ENCODE data around the gene PHEX.

The PHEX gene

DNA sequence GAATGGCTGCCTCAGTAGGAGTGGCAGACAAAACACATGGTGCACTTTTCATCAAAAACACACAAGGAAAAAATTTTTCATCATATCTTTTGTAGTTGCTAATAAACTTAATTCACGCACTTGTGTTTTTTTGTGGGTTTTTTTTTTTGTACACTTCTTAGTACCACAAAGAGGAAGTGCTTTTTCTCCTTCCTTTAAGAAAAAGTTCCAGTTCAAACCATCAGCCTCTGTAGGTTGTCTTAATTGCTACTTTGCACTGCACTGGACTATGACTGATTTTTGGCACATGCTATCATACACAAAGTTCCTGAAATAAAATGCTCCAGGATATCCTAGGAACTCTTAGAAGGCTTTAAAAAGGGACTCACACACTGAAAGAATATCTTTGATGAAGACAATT lies at the start of gene PHEX:
Gene PHEX (plus strand): TSS at position 242 of the 400 bp plus-strand sequence. CDS start 681 bp downstream, outside the sequence.
- no peak within 1 kb of the TSS for H3K4me3 ChIP-seq (ENCODE audit: low read depth, low read length)
- no peak for DNase-seq (ENCODE audit: low read depth)

DNA sequence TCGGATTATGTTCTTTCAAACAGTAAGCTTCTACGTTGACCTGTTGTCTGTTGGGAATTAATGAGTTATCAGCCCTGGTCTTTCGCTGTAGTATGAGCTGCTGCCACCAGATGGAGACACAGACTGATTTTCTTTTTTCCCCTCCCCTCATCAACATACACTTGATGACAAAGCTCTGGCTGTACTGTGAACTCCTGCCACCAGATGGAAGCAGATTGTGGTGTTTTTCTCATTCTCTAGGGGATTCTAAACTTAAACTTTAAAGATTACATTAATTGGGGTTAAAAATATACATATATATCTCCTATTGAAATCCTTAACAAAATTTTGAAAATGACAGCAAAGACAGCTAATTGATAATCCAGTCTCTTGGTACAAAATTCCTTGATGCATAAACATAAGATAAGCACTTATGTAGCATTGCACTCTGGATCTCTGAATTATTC lies 46.8 kb upstream of the PHEX start:
- no peak for DNase-seq (ENCODE audit: low read depth)
- no peak overlapping the region for H3K4me3 ChIP-seq (ENCODE audit: low read depth, low read length)

DNA sequence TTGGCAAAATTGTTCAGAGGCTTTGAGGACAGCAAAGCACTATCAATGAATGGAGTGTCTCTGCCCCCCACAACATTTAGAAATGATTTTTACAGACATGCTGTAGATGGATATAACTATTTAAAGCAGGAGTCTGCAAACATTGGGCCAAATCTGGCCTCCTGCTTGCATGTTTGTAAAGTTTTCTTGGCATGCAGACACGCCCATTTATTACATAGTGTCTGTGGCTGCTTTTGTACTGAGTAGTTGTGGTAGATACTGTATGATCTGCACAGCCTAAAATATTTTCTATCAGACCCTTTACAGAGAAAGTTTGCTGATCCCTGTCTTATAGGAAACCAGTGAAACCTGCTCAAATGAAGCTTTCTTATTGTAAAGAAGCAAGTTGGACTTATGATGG lies 45.5 kb upstream of the PHEX start:
- DNase-seq (ENCODE audit: low read depth), result no peak
- no peak overlapping the region for H3K4me3 ChIP-seq (ENCODE audit: low read depth, low read length)

DNA sequence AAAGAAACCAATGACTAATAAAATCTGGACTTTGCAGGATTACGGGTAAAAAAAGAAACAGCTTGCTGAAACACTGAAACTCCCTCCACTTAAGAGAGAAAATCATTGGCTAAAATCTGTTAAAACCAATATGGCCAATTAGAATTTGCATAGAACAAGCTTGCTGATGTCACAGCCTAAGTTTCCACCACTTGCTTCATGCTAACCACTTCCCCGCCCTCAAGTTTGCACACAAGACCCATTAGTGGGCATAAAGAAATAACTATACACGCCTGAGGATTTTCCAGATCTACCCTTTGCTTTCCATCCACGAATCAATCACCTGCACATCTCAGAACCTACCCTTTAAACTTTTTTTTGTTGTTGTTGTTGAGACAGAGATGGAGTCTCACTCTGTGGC lies 42.7 kb upstream of the PHEX start:
- no peak overlapping the region for H3K4me3 ChIP-seq (ENCODE audit: low read depth, low read length)
- DNase-seq (ENCODE audit: low read depth), result no peak

DNA sequence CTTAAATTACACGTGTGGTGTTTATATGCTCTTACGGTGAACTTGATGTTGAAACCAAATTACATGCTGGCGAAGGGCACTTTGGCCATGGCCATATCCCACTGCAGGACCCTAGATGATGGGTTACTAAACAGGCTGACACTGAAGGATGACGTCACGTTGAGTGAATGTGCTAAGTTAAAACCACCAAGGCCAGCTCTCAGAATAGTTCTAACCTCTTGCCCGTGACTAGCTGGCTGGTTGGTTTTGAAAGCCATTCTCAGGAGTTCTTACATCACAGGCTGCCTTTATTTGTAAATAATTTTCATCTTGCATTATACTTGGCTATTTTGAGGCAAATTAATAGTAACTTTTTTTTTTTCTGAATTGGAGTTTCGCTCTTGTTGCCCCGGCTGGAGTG lies 41.3 kb upstream of the PHEX start:
- DNase-seq (ENCODE audit: low read depth), result no peak
- H3K4me3 ChIP-seq (ENCODE audit: low read depth, low read length), result no peak overlapping the region

DNA sequence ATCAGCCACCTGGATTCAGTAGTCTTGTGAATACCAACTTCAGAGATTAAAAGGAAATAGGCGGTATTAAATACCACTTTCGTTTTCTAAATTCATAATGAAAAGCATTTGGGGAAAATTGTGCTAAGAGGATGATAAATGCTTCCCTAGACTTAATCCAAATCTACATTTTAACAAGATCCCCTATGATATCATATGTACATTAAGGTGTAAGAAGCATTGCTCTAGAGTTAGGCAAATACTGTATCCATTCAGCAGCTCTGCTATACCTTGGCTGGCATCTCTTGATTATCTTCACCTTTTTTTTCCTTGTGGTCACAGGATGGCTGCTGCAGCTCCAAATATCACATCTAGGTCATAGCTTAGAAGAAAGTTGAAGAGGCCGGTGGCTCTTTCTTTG lies 40.6 kb upstream of the PHEX start:
- H3K4me3 ChIP-seq (ENCODE audit: low read depth, low read length), result no peak overlapping the region
- no peak for DNase-seq (ENCODE audit: low read depth)

DNA sequence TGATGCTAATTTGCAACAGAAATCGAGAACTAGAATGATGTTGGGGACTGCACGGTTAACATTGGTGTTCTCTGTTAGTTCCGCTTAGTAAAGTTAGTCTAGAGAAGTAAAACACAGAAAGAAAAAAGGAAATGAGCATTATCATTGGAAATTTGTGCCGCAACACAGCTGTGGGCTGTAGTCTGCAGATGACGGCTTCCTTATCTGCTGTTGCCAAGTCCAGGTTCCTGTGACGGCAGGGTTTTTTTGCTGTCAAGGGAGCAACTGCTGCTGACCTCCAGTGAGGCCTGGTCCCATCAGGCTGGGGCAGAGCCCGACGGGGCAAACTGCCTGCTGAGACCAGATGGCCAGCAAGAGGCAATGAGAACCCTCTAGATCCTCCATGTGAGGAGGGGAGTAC lies 38.9 kb upstream of the PHEX start:
- no peak overlapping the region for H3K4me3 ChIP-seq (ENCODE audit: low read depth, low read length)
- no peak for DNase-seq (ENCODE audit: low read depth)

DNA sequence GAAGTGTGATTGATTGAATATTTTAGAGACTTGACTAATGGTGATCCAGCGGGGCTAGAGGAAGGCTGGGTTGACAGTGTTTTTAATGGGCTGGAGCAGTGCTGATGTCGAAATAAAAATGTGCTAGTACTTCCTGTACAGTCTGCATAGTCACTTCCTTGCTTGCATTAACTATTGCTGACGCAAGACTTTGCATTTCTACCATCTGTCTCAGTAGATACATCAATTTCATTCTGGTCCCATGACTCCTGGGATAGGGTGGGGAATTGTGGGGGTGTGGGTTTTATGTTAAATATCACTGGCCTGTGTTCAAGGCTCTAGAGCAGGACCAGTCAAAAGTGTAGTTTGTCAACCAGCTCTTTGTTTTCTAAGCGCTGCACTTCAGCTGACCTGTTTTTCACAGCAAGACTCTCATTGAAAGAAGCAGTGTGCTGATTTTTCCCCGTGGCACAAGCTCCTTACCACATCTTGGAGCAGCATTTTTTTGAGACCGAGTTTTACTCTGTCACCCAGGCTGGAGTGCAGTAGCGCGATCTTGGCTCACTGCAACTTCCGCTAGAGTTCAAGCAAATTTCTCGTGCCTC lies 35.2 kb upstream of the PHEX start:
- H3K4me3 ChIP-seq (ENCODE audit: low read depth, low read length), result no peak overlapping the region
- DNase-seq (ENCODE audit: low read depth), result peak; percentile 51

DNA sequence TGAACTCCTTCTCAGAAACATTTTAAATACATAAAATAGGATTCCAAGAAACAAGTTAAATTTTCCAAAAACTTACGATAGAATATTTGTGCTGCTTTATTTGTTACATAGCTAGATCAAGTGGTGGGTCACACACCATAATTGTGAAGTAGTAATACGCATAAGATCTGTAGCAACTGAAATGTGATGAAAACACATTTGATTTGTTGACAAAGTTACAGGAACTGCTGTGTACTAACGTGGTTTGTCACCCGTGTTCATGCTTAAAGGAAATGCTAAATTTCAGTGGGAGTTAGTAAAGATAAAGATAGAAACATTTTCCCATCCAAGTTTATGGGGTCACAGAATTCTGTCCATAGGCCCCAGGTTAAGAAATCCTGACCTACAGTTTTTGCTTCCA lies 34.1 kb upstream of the PHEX start:
- H3K4me3 ChIP-seq (ENCODE audit: low read depth, low read length), result no peak overlapping the region
- DNase-seq (ENCODE audit: low read depth), result no peak

DNA sequence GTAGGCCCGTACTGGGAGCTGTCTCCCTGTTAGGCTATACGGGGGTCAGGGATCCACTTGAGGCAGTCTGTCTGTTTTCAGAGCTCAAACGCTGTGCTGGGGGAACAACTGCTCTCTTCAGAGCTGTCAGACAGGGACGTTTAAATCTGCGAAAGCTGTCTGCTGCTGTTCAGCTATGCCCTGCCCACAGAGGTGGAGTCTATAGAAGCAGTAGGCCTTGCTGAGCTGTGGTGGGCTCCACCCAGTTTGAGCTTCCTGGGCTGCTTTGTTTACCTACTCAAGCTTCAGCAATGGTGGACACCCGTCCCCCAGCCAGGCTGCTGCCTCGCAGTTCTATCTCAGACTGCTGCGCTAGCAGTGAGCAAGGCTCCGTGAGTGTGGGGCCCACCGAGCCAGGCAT lies 27.3 kb upstream of the PHEX start:
- no peak for DNase-seq (ENCODE audit: low read depth)
- no peak overlapping the region for H3K4me3 ChIP-seq (ENCODE audit: low read depth, low read length)

DNA sequence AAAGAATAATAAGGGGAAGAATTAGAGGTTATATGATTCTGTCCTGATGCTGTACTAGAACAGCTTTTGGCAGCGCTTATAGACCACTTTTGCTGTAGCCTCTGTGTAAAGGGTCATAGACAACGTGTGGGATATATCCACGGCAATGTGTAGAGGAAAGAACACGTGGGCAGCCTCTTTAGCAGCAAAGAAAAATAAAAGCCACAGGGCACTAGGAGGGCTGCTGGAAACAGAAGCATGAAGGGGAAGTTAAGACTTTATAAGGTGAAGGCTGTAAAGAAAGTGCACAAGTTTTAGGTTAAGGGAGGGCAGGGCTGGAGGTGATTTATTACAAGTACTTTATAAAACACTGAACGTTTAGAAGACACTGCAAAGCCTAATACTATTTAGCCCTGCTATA lies 20.1 kb upstream of the PHEX start:
- no peak overlapping the region for H3K4me3 ChIP-seq (ENCODE audit: low read depth, low read length)
- no peak for DNase-seq (ENCODE audit: low read depth)

DNA sequence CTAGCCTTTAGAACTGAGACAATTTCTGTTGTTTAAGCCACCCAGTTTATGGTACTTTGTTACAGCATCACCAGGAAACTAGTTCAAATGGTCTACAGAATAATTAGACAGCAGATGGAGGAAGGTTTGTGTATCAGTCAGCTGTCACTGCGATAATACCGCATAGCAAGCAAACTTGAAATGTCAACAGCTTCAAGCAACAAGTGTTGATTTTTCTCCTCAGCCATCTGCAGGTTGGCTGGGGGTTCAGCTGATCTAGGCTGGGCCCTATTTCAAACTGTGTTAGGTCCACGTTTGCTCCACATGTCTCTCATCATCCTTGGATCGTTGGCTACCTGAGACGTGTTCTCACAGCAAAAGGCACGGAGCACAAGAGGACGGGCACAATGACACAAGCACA lies 19.2 kb upstream of the PHEX start:
- DNase-seq (ENCODE audit: low read depth), result no peak
- H3K4me3 ChIP-seq (ENCODE audit: low read depth, low read length), result no peak overlapping the region

DNA sequence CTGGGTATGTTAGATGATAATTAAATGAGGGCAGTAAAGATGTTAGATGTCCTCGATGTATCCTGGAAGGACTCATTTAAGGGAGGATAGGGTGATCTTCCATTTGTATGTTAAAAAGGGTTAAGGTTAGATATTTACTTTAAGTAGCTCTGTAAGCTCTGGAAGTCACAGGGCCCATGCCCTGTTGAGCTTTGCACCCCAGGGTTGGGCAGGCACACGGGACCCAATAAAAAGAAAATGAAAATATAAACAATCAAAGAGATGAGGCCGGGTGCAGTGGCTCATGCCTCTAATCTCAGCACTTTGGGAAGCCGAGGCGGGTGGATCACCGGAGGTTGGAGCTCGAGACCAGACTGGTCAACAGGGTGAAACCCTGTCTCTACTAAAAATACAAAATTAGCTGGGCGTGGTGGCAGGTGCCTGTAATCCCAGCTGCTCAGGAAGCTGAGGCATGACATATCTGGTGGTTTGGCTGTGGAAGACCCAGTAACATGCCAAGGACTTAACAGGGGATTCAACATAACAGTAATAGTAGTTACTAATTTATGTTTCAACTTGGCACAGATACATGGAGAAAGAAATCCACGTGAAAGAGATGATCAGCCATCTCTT lies 16.9 kb upstream of the PHEX start:
- no peak overlapping the region for H3K4me3 ChIP-seq (ENCODE audit: low read depth, low read length)
- no peak for DNase-seq (ENCODE audit: low read depth)

DNA sequence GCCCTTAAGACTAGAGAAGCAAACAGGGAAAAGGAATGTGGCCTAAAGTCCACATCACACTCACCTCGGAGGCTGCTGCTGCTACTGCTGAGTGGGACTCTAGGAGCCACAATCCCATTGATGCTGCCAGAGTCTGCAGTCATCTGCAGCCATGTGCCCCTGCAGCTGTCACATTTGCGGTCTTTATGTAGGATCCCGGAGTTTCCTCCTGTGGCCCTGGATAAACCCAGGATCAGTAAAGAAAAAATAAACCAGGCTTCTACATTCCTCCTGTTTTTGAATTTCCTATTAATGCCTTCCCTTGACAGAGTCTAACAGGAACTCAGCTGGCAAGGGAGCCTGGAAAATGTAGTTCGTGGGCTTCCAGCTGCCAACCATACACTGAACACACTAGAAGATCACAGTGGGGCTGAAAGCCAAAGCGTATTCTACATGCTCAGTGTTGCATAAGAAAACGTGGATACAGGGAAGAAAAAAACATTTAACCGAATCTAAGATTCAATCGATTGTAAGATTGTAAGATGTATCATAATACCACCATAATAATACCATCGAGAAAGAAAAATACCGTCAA lies 10.3 kb upstream of the PHEX start:
- no peak for DNase-seq (ENCODE audit: low read depth)
- no peak overlapping the region for H3K4me3 ChIP-seq (ENCODE audit: low read depth, low read length)

DNA sequence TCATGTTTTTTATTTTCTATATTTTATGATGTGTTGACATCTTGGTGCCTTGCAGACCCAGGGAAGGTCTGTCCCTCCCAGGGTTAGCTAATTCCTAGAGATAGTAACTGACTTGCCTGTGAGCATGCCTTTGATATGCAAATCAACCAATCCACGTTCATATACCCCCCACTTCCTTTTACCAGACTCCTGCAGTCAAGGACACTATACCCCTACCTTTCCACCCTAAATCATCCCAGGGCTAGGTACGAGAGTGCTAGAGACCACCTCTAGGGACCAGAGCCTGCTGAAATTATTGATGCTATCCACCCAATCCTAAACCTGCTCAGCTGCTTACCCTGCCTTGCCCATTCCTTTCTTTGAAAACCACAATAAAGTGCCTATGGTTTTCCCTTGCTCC lies 7.5 kb upstream of the PHEX start:
- DNase-seq (ENCODE audit: low read depth), result no peak
- no peak overlapping the region for H3K4me3 ChIP-seq (ENCODE audit: low read depth, low read length)

DNA sequence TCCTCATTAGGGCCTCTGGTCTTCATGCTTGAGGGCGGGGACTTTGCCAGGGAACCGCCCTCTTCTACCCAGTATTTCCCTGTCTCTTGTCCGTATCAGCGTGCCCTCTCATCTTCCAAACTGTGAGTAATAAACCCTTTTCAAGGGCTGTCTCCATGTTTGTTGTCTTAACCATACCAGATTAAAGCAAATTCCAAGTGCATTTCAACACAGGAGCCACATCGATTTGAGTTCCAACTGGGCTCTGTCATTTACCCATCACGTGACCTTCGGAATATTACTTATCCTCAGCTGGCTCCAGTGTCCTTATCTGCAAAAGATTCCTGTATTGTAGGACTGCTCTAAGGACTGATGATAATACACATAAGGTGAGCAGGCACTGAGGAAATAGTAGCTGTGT lies 6.4 kb upstream of the PHEX start:
- H3K4me3 ChIP-seq (ENCODE audit: low read depth, low read length), result no peak overlapping the region
- DNase-seq (ENCODE audit: low read depth), result no peak

DNA sequence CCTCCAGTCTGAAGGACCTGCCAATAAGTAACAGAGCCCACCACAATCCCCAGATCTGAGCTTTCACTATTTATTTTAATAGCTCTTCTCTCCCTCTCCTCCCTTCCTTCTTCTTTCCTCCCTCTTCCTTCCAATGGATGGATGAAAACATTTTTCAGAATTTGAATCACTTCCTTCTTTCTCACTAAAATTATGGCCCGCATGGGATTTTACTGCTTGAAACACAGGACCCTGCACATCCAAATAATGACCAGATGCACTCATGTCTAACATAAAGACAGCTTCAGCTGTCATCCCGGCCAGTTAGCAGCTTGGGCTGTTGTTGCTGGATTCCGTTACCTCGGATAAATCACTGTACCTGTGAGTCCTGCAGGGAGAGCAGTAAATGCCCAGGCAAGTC lies 5.4 kb upstream of the PHEX start:
- no peak overlapping the region for H3K4me3 ChIP-seq (ENCODE audit: low read depth, low read length)
- DNase-seq (ENCODE audit: low read depth), result no peak

DNA sequence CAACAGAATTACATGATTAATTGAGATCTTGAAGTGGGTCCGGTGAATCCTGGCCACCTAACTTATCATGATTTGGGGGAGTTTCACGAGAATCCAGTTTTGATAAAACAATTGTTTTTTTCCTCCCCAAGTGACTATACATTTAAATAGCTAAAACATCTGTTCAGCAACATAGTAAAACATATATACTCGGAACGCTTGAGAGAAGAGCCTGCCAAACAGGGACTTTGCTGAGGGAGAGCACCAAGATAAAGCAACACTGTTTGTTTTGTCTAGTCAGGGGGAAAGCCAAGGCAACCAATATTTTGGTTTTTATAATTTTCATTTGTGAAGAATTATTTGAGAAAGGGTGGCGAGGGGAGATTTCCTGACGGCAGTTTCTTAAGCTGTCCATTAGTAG lies 381 bp downstream of the PHEX start:
- no peak overlapping the region for H3K4me3 ChIP-seq (ENCODE audit: low read depth, low read length)
- DNase-seq (ENCODE audit: low read depth), result no peak

DNA sequence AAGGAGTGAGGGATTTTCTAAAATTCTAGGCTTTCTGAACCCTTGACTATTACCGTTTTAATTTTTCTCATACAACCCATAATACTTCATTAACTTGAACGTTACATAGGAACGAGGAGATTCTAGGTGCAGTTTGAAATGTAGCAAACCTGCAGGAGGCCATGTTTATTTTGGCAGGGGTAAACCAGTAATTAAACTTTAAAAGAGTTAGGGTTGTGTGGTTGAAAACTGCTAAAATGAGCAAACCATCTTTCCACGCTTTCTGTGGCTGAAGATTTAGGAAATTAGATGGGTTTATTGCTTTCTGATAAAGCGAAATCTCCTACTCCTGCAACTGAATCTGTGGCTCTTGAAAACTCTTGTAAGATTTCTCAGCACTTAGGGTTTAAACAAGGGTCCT lies 1.7 kb downstream of the PHEX start:
- H3K4me3 ChIP-seq (ENCODE audit: low read depth, low read length), result no peak overlapping the region
- DNase-seq (ENCODE audit: low read depth), result no peak

DNA sequence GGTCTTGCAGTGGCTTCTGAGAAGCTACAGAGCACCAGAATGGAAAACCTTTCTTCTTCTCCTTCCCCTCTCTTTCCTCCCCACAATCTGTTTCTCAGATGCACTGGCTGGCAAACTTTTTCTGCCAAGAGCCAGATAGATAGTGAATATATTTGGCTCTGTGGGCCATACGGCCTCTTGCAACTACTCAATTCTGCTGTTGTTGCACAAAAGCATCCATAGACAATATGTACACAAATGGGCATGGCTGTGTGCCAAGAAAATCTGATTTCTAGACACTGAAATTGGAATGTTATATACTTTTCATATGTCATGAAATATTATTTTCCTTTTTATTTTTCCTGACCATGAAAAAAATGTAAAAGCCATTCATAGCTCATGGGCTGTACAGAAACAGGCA lies 3.1 kb downstream of the PHEX start:
- H3K4me3 ChIP-seq (ENCODE audit: low read depth, low read length), result no peak overlapping the region
- DNase-seq (ENCODE audit: low read depth), result no peak

DNA sequence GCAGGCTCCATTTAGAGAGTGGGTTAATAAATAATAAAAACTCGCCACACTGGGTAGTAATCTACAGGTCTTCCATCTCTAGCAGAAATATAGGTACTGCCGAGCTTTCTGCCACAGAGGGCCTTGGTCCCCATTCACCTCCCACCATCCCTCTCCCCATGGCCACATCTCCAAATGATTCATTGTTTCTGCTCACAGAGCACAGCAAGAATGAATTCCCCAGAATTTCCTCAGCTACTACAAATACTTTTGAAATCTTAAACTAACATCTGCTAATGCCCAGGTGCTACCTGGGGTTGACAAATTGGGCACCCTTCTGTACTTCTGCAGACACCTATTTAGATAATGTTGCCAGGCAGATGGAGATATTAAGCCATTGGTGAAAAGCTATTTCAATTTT lies 5.1 kb downstream of the PHEX start:
- no peak overlapping the region for H3K4me3 ChIP-seq (ENCODE audit: low read depth, low read length)
- no peak for DNase-seq (ENCODE audit: low read depth)

Measured in skeletal muscle cell (primary cell).